IgD-negative memory B cell (primary cell): ENCODE measurements around the gene RASA1. TPM values are rescaled to one million over a fixed set of nuclear protein-coding genes. Genes with fewer than 3 reads are reported as not detected.
A peak's percentile ranks its signal among the peaks of the same experiment; 100 is the strongest.
"Not testable (repeated sequence)": the region's sequence is repeated elsewhere in the genome, so short reads cannot be mapped to it uniquely, and the experiment has no call there.

Experiments
- H3K27ac Mint-ChIP-seq, 3 donors: one replicate each; pipeline ENCODE4 v1.8.0; 2020 to 2022; ENCODE audit warnings: mild to moderate bottlenecking in 3 of 3, mixed read lengths in 3 of 3, moderate library complexity in 1 of 3
- H3K27me3 Mint-ChIP-seq: one replicate; pipeline ENCODE4 v1.8.0; 2021; ENCODE audit warnings: mixed read lengths
- H3K36me3 Mint-ChIP-seq: one replicate; pipeline ENCODE4 v1.8.0; 2020; ENCODE audit warnings: mild to moderate bottlenecking, mixed read lengths
- H3K4me1 Mint-ChIP-seq, 3 donors: one replicate each; pipeline ENCODE4 v1.8.0; 2020 to 2022; ENCODE audit warnings: mixed read lengths in 3 of 3, mild to moderate bottlenecking in 1 of 3
- H3K4me3 Mint-ChIP-seq, 4 donors: one replicate each; pipeline ENCODE4 v1.8.0; 2020 to 2022; ENCODE audit warnings: mild to moderate bottlenecking in 4 of 4, mixed read lengths in 4 of 4, moderate library complexity in 3 of 4
- H3K9me3 Mint-ChIP-seq, 3 donors: one replicate each; pipeline ENCODE4 v1.8.0; 2020 to 2021; ENCODE audit warnings: mixed read lengths in 3 of 3, mild to moderate bottlenecking in 1 of 3
- polyA plus RNA-seq: library from polyadenylated mRNA; unstranded; fragments of 300-500 nt; fragmentation: Illumina TruSeq; gene quantifications from one replicate; pipeline ENCODE4 v1.2.3, GENCODE V29; 2021

Gene RASA1
- polyA plus RNA-seq, 1 donor from 2014 or later, result 5.0 TPM

- H3K4me1 Mint-ChIP-seq, result peaks cover 16 to 23% (median 21%) of the 10 kb centered on the region in 3 donors
- peak overlapping the region; percentile 95 to 100 (median 97) for H3K4me3 Mint-ChIP-seq
- peak overlapping the region; percentile 83 to 95 (median 86) for H3K27ac Mint-ChIP-seq
- H3K9me3 Mint-ChIP-seq, result no peaks in the 10 kb centered on the region
- H3K27me3 Mint-ChIP-seq, result peaks cover 2% of the 10 kb centered on the region
- H3K36me3 Mint-ChIP-seq, result no peaks in the 10 kb centered on the region
Measured at GRCh38 chr5:87266914-87267573, 639 bp upstream of the RASA1 start.

GRCh38 chr5:87268126-87268969 is 665 bp downstream of the RASA1 start:
- Mint-ChIP-seq H3K27ac (peak overlapping the region; percentile 83 to 95 (median 86)), H3K36me3 (no peaks in the 10 kb centered on the region), H3K4me1 (peaks cover 17 to 23% (median 23%) of the 10 kb centered on the region in 3 donors), H3K27me3 (peaks cover 2% of the 10 kb centered on the region), H3K9me3 (no peaks in the 10 kb centered on the region), H3K4me3 (peak overlapping the region; percentile 95 to 100 (median 97))

GRCh38 chr5:87268970-87269377 is 1.3 kb downstream of the RASA1 start:
- peaks cover 2% of the 10 kb centered on the region for H3K27me3 Mint-ChIP-seq

GRCh38 chr5:87270888-87271287 is 3.2 kb downstream of the RASA1 start:
- peaks cover 27 to 36% (median 33%) of the 10 kb centered on the region in 3 donors for H3K4me1 Mint-ChIP-seq
- not testable (repeated sequence) for H3K27ac Mint-ChIP-seq, H3K27me3 Mint-ChIP-seq, H3K9me3 Mint-ChIP-seq, H3K36me3 Mint-ChIP-seq
- H3K4me3 Mint-ChIP-seq, result peak overlapping the region in 1 of 4 donors; percentile 98

More at GRCh38 chr5:87268970-87269377, 1.3 kb downstream of the RASA1 start:
- Mint-ChIP-seq H3K4me1 (peaks cover 17 to 23% (median 23%) of the 10 kb centered on the region in 3 donors), H3K27ac (peak overlapping the region; percentile 14 to 85 (median 83)), H3K36me3 (no peaks in the 10 kb centered on the region), H3K9me3 (no peaks in the 10 kb centered on the region), H3K4me3 (peak overlapping the region; percentile 95 to 100 (median 97))

- Mint-ChIP-seq H3K27me3 (no peaks in the 10 kb centered on the region), H3K36me3 (peaks cover 4% of the 10 kb centered on the region), H3K27ac (peak overlapping the region in 2 of 3 donors; percentile 0 to 9), H3K4me3 (no peak overlapping the region), H3K9me3 (no peaks in the 10 kb centered on the region), H3K4me1 (peaks cover 15 to 33% (median 30%) of the 10 kb centered on the region in 3 donors)
Measured at GRCh38 chr5:87276655-87277054, 9.0 kb downstream of the RASA1 start.

GRCh38 chr5:87277279-87277835 is 9.7 kb downstream of the RASA1 start:
- Mint-ChIP-seq H3K36me3 (peaks cover 4% of the 10 kb centered on the region), H3K9me3 (no peaks in the 10 kb centered on the region), H3K4me1 (peaks cover 20 to 39% (median 37%) of the 10 kb centered on the region in 3 donors), H3K27me3 (no peaks in the 10 kb centered on the region), H3K4me3 (no peak overlapping the region), H3K27ac (peak overlapping the region in 1 of 3 donors; percentile 0)

- Mint-ChIP-seq H3K4me3 (no peak overlapping the region), H3K27ac (no peak overlapping the region), H3K4me1 (peaks cover 22 to 43% (median 41%) of the 10 kb centered on the region in 3 donors), H3K27me3 (no peaks in the 10 kb centered on the region), H3K36me3 (peaks cover 4% of the 10 kb centered on the region), H3K9me3 (no peaks in the 10 kb centered on the region)
Measured at GRCh38 chr5:87278590-87279100, 11.0 kb downstream of the RASA1 start.

- Mint-ChIP-seq H3K4me1 (peaks cover 18 to 30% (median 28%) of the 10 kb centered on the region in 3 donors), H3K36me3 (peaks cover 2% of the 10 kb centered on the region), H3K27ac (peak overlapping the region in 2 of 3 donors; percentile 32 to 50), H3K9me3 (no peaks in the 10 kb centered on the region), H3K4me3 (peak overlapping the region in 1 of 4 donors; percentile 65), H3K27me3 (no peaks in the 10 kb centered on the region)
Measured at GRCh38 chr5:87282269-87282668, 14.6 kb downstream of the RASA1 start.

- H3K9me3 Mint-ChIP-seq, H3K27me3 Mint-ChIP-seq, H3K27ac Mint-ChIP-seq, H3K4me3 Mint-ChIP-seq, H3K36me3 Mint-ChIP-seq: not testable (repeated sequence)
- peaks cover 19 to 35% (median 28%) of the 10 kb centered on the region in 3 donors for H3K4me1 Mint-ChIP-seq
Measured at GRCh38 chr5:87287266-87287665, 19.6 kb downstream of the RASA1 start.

GRCh38 chr5:87298692-87299362 is 31.1 kb downstream of the RASA1 start:
- Mint-ChIP-seq H3K4me1 (peaks cover 40 to 61% (median 48%) of the 10 kb centered on the region in 3 donors), H3K27me3 (no peaks in the 10 kb centered on the region), H3K4me3 (no peak overlapping the region), H3K27ac (no peak overlapping the region), H3K9me3 (no peaks in the 10 kb centered on the region), H3K36me3 (peaks cover 5% of the 10 kb centered on the region)

- Mint-ChIP-seq H3K27me3 (no peaks in the 10 kb centered on the region), H3K4me1 (peaks cover 34 to 49% (median 36%) of the 10 kb centered on the region in 3 donors), H3K9me3 (no peaks in the 10 kb centered on the region), H3K27ac (no peak overlapping the region), H3K36me3 (peaks cover 10% of the 10 kb centered on the region), H3K4me3 (no peak overlapping the region)
Measured at GRCh38 chr5:87300176-87300575, 32.5 kb downstream of the RASA1 start.

GRCh38 chr5:87300744-87301143 is 33.1 kb downstream of the RASA1 start:
- no peaks in the 10 kb centered on the region for H3K27me3 Mint-ChIP-seq
- H3K4me1 Mint-ChIP-seq, result peaks cover 35 to 53% (median 38%) of the 10 kb centered on the region in 3 donors
- peak overlapping the region in 2 of 3 donors; percentile 53 to 74 for H3K27ac Mint-ChIP-seq
- H3K36me3 Mint-ChIP-seq, result peaks cover 16% of the 10 kb centered on the region
- H3K4me3 Mint-ChIP-seq, result no peak overlapping the region
- peaks cover 0 to 2% (median 0%) of the 10 kb centered on the region in 3 donors for H3K9me3 Mint-ChIP-seq

- H3K4me3 Mint-ChIP-seq, result no peak overlapping the region
- H3K36me3 Mint-ChIP-seq, result peaks cover 22% of the 10 kb centered on the region
- H3K9me3 Mint-ChIP-seq, result peaks cover 0 to 6% (median 0%) of the 10 kb centered on the region in 3 donors
- H3K27me3 Mint-ChIP-seq, result no peaks in the 10 kb centered on the region
- peaks cover 29 to 44% (median 32%) of the 10 kb centered on the region in 3 donors for H3K4me1 Mint-ChIP-seq
- peak overlapping the region in 1 of 3 donors; percentile 3 for H3K27ac Mint-ChIP-seq
Measured at GRCh38 chr5:87302061-87302460, 34.4 kb downstream of the RASA1 start.

GRCh38 chr5:87303324-87303723 is 35.6 kb downstream of the RASA1 start:
- Mint-ChIP-seq H3K27ac (no peak overlapping the region), H3K4me1 (peaks cover 28 to 41% (median 29%) of the 10 kb centered on the region in 3 donors), H3K27me3 (no peaks in the 10 kb centered on the region), H3K36me3 (peaks cover 23% of the 10 kb centered on the region), H3K9me3 (peaks cover 0 to 6% (median 0%) of the 10 kb centered on the region in 3 donors), H3K4me3 (no peak overlapping the region)
